AG08396 (cell line): ENCODE measurements around the gene IQUB.
"Not testable (repeated sequence)": the region's sequence is repeated elsewhere in the genome, so short reads cannot be mapped to it uniquely, and the experiment has no call there.

Experiments
- DNase-seq: peaks from one replicate; pipeline ENCODE4 v3.0.0; 2012; ENCODE audit warnings: low spot score, mixed read lengths

The IQUB gene

GRCh38 chr7:123485721-123486120, 48.7 kb downstream of the IQUB start:
- DNase-seq, result no peak

- no peak for DNase-seq
Observed at GRCh38 chr7:123485187-123485586, 49.2 kb downstream of the IQUB start.

- DNase-seq, result no peak
Observed at GRCh38 chr7:123484199-123484598, 50.2 kb downstream of the IQUB start.

- DNase-seq, result no peak
Observed at GRCh38 chr7:123480107-123480506, 54.3 kb downstream of the IQUB start.

GRCh38 chr7:123478056-123478455, 56.3 kb downstream of the IQUB start:
- not testable (repeated sequence) for DNase-seq

- DNase-seq, result no peak
Observed at GRCh38 chr7:123472750-123473445, 61.5 kb downstream of the IQUB start.

- no peak for DNase-seq
Observed at GRCh38 chr7:123472327-123472726, 62.1 kb downstream of the IQUB start.

GRCh38 chr7:123468303-123468702, 66.1 kb downstream of the IQUB start:
- no peak for DNase-seq

- DNase-seq, result no peak
Observed at GRCh38 chr7:123463890-123464289, 70.5 kb downstream of the IQUB start.

GRCh38 chr7:123460616-123461015, 73.8 kb downstream of the IQUB start:
- no peak for DNase-seq

- no peak for DNase-seq
Observed at GRCh38 chr7:123455965-123456470, 78.4 kb downstream of the IQUB start.

- DNase-seq, result no peak
Observed at GRCh38 chr7:123440101-123440548, 94.3 kb downstream of the IQUB start.

GRCh38 chr7:123439191-123439590, 95.2 kb downstream of the IQUB start:
- DNase-seq, result no peak

- DNase-seq, result no peak
Observed at GRCh38 chr7:123437447-123437995, 96.9 kb downstream of the IQUB start.

GRCh38 chr7:123435080-123435700, 99.2 kb downstream of the IQUB start:
- DNase-seq, result no peak

GRCh38 chr7:123433665-123434064, 100.7 kb downstream of the IQUB start:
- DNase-seq, result no peak

GRCh38 chr7:123432601-123433000, 101.8 kb downstream of the IQUB start:
- no peak for DNase-seq

GRCh38 chr7:123431075-123431614, 103.2 kb downstream of the IQUB start:
- DNase-seq, result no peak

GRCh38 chr7:123425246-123425645, 109.1 kb downstream of the IQUB start:
- DNase-seq, result no peak

GRCh38 chr7:123424463-123424862, 109.9 kb downstream of the IQUB start:
- DNase-seq, result no peak

- no peak for DNase-seq
Observed at GRCh38 chr7:123423622-123424021, 110.8 kb downstream of the IQUB start.

GRCh38 chr7:123417580-123417979, 116.8 kb downstream of the IQUB start:
- no peak for DNase-seq

GRCh38 chr7:123415625-123416024, 118.8 kb downstream of the IQUB start:
- DNase-seq, result no peak
